DMS 273 (cell line): Measurements from ENCODE around the gene DIDO1.
"Not testable (repeated sequence)": the region's sequence is repeated elsewhere in the genome, so short reads cannot be mapped to it uniquely, and the experiment has no call there.

Source experiments
- DNase-seq: peaks from one replicate; lab custom pipeline; 2025; ENCODE audit not compliant: unreplicated experiment; lab: John Stamatoyannopoulos, UW

DIDO1 gene

GRCh38 chr20:62962891-62963613 lies 36.7 kb upstream of the DIDO1 start:
- DNase-seq, result no peak

GRCh38 chr20:62962221-62962879 lies 36.0 kb upstream of the DIDO1 start:
- DNase-seq, result no peak

- DNase-seq, result no peak
Observed at GRCh38 chr20:62961799-62962198, 35.5 kb upstream of the DIDO1 start.

GRCh38 chr20:62961310-62961783 lies 35.0 kb upstream of the DIDO1 start:
- no peak for DNase-seq

- not testable (repeated sequence) for DNase-seq
Observed at GRCh38 chr20:62960446-62961309, 34.4 kb upstream of the DIDO1 start.

- no peak for DNase-seq
Observed at GRCh38 chr20:62959998-62960436, 33.7 kb upstream of the DIDO1 start.

- DNase-seq, result no peak
Observed at GRCh38 chr20:62959101-62959971, 33.0 kb upstream of the DIDO1 start.

GRCh38 chr20:62958388-62959100 lies 32.2 kb upstream of the DIDO1 start:
- no peak for DNase-seq

- DNase-seq, result no peak
Observed at GRCh38 chr20:62957136-62958117, 31.1 kb upstream of the DIDO1 start.

GRCh38 chr20:62956387-62957135 lies 30.3 kb upstream of the DIDO1 start:
- no peak for DNase-seq

GRCh38 chr20:62955519-62956386 lies 29.4 kb upstream of the DIDO1 start:
- no peak for DNase-seq

- DNase-seq, result no peak
Observed at GRCh38 chr20:62953839-62954703, 27.8 kb upstream of the DIDO1 start.

GRCh38 chr20:62952968-62953838 lies 26.9 kb upstream of the DIDO1 start:
- DNase-seq, result no peak

- DNase-seq, result no peak
Observed at GRCh38 chr20:62952373-62952967, 26.2 kb upstream of the DIDO1 start, which contains the start of gene SLC17A9. Gene SLC17A9 (plus strand): TSS chr20:62952709. CDS start chr20:62952831, 122 bp downstream.
